Muscle of back (tissue), 11 donors: ENCODE results near the gene NTM. TPM values are rescaled to one million over a fixed set of nuclear protein-coding genes. Genes with fewer than 3 reads are reported as not detected.
A peak's percentile ranks its signal among the peaks of the same experiment; 100 is the strongest.

Experiments
- DNase-seq, 3 donors: peaks; one replicate each; pipeline versions ENCODE4 v3.0.0 to v3.0.0-alpha.2; 2013
- polyA plus RNA-seq, 10 donors: library from polyadenylated mRNA; unstranded; fragments of 120-200 nt; gene quantifications; one replicate each; pipeline ENCODE4 v1.2.1, GENCODE V29; 2013; ENCODE audit not compliant: insufficient read length in 10 of 10

Gene NTM
- polyA plus RNA-seq, 10 donors = 12.7 to 28.4 (median 21.0) TPM

DNA sequence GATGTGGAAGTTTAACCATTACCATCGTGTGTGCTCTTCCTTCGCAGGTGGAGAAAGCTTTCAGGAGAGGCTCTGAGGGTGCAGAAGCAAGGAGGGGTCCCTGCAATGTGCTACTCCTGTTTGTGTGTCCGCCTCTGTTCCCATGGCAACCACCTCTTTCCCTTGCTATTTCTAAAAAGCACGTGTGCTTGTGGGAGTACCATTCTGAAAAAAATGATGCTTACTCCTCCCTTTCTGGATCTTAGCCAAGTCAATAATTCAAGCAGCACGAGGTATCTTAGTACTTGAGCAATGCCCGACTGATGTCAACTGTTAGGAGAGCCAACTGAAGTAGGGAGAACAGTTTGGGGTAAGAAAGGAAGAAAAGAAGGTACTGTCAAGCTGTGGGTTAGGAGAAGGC, 628.7 kb downstream of the NTM start:
- DNase-seq = peak in 1 of 3 donors; percentile 37

GRCh38 chr11:131999955-132000354, 629.5 kb downstream of the NTM start:
- no peak for DNase-seq

GRCh38 chr11:132005887-132006286, 635.5 kb downstream of the NTM start:
- no peak for DNase-seq

GRCh38 chr11:132006884-132007580, 636.6 kb downstream of the NTM start:
- DNase-seq = no peak

- DNase-seq = no peak
These were observed 637.8 kb downstream of the NTM start for GRCh38 chr11:132008226-132008625.

- DNase-seq = no peak
These were observed 638.5 kb downstream of the NTM start for GRCh38 chr11:132008872-132009271.

GRCh38 chr11:132020001-132020400, 649.6 kb downstream of the NTM start:
- no peak for DNase-seq

DNA sequence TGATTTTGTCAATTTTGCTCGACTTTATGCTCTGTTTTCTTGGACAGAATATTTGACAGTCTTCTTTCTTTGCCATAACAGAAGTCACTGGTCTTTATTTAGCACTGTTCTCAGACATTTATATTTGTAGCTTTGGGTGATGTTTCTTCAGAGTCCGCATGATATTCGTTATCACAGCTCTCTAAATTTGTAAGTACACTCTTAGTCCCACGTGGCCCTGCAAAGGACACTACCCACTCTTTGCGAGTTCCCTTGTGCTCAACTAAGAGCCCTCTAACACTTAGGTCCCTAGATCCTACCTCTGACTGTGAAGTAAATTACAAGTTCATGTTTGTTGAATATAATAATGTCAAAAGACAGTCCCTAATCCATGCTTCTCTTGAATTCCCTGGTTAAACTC, 651.9 kb downstream of the NTM start:
- DNase-seq = no peak

DNA sequence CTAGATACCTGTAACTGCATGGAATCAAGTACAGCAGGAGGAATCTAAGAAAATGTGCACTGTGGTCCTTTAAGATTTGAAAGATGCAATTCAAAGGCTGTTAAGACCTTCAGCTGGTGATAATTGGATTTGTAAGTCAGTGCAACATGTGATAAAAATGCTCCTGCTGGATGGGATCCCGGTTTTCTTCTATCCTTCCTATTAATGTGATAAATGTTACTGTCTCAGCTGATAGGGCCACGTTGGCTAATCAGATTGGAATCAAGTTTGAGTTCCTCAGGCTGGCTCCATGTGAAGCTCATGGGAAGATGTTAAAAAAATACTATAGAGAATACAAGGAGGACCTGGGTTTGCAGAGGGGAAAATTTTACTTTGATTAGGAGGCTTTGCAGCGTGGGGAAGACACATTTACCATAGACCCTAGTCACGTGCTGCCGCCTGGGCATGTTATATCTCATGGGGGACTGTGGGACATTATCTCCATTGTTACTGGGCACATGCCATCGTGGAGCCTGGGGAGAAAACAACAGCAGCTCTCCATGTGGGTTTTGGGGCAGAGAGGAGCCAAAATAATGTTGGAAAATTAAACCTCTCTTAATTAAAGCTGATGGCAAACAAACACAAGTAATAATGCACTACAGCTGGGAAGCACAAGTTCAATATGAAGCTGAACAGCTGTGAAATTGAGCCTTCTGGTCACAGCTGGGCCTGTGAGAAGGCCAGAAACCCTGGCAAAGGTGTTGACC, 652.5 kb downstream of the NTM start:
- DNase-seq = peak in 2 of 3 donors; percentile 39 to 66

GRCh38 chr11:132024587-132025295, 654.3 kb downstream of the NTM start:
- DNase-seq = peak in 1 of 3 donors; percentile 61

- no peak for DNase-seq
These were observed 656.3 kb downstream of the NTM start for GRCh38 chr11:132026746-132027145.

DNA sequence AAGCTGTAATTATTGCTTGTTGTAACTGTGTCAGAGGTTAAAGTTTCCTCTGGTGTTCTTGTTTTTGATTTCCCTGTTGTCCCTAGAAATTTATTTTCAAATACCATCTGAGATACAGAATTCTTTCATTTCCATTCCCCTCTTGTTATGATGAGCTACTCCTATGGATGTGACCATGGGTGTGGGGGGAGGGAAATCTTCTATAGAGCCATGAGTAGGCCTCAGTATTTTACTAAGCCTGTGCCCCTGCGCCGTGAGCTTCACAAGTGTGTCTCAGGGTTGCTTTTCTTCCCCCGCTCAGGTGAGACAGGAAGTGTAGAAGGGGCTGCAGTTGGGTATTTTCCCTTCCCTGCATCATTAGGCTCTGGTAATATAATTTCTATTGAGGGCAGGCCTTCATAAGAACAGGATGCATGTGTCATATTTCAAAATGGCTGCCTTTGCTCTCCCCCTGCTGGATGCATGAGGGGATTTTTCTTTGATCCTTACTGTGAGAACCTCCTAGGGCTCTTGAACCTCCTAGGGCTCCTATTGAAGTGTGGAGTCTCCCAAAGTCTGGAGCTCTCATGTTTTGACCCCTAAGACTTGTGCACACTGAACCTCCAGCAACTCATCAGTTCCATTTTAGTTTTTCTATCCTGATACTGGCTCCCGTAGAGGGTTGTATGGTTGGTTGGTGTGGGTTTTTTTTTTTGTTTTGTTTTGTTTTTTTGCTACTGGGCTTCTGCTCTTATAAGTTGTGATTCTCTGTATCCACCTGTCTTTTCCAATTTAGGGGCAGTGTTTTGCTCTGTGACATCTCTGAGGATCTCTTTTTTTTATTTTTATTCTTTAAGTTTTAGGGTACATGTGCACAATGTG, 658.2 kb downstream of the NTM start:
- DNase-seq = peak; percentile 29 to 79 (median 38)

DNA sequence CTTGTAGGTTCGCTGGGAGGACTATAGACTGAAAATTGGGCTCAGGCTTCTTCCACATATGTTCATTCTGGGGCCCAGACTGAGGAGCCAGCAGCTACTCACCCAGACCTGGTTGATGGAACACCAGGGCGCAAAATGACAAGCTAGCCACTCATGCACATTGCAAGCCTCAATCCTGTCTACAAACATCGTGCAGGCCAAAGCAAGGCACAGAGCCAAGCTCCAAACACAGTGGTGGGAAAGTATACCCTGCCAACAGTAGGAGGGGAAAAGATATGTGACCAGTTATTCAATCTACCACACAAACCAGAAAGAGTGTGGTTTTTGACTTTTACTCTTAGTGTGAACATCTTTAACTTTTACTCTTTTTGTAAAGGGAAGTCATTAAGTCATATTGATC, 660.5 kb downstream of the NTM start:
- no peak for DNase-seq

GRCh38 chr11:132032555-132032954, 662.1 kb downstream of the NTM start:
- DNase-seq = peak; percentile 52 to 82 (median 68)

DNA sequence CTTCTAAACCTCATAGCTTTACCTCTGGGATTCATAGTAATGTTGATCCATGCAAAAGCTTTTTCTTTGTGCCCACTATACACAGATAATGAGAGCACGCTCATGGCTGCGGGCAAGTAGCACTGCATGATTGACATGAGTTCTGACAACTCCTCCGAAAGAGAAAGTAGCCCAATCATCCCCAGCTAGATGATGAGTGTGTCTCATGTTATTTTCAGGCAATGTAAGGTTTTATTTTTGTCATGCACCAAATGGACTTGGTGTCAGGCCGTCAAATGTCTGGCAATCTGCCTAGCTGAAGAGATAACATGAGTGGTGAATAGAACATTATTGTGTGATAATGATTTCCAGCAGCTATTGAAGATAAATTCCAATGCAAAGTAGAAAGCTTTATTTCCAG, 662.6 kb downstream of the NTM start:
- DNase-seq = no peak

DNA sequence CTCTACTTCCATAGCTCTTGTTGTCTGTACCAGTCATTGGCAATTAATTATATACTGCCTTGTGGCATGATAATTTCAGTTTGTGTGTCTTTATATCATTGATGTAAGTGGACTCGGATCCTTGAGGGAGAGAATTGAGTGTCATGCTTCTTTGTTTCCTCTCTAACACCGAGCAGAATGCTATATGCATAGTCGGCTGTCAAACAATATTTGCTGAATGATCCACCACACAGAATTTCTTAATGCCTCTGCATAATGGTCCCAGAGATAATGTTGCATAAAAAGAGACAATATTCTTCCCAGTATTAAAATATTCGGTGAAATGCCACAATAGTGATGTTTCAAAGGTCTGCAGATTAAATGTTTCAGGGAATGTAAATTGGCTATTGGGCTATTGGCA, 664.8 kb downstream of the NTM start:
- DNase-seq = no peak

DNA sequence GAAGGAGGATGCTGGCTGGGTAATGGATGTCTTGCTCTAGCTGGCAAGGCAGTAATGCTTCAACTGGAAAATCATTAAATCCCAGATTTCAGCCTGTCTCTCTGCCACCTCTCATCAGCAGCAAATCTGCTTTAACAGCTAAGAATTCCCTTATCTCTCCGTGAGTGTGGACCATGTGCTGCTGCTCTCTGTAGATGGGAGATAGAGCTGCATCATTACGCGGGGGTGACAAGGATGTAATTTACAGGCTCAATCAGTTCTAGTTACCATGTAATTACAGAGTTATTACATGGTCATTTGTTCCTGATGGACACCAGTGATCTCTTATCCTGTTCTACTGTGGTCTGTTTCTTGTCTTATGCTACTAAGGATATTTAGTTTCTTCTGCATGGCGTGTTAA, 665.4 kb downstream of the NTM start:
- no peak for DNase-seq

- no peak for DNase-seq
These were observed 665.8 kb downstream of the NTM start for GRCh38 chr11:132036220-132036619.

DNA sequence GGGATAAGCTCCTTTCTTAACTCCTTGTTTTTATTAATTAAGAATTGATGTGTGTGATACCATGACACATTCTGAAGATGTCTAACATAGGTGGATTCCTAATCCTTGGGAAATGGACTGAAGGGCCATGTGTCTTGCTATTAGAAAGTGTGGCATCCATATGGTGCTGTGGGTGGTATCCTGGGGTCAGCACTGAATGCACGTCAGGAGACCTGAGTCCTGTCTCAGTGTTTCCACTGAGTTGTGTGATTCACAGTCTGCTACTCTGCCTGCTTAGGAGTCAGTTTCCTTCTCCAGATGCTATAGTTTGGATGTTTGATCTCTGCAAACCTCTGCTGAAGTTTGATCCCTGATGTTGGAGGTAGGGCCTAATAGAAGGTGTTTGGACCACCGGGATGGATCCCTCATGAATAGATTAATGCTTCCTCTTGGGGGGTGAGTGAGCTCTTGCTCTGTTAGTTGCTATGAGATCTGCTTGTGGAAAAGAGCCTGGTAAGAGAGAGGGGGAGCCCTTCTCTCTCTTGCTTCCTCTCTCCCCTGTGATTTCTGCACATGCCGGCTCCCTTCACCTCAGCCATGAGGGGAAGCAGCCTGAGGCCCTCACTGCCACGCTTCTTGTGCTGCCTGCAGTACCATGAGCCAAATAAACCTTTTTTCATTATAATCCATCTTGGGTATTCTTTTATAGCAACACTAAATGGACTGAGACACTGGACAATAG, 666.5 kb downstream of the NTM start:
- DNase-seq = no peak

GRCh38 chr11:132037467-132037862, 667.0 kb downstream of the NTM start:
- no peak for DNase-seq

DNA sequence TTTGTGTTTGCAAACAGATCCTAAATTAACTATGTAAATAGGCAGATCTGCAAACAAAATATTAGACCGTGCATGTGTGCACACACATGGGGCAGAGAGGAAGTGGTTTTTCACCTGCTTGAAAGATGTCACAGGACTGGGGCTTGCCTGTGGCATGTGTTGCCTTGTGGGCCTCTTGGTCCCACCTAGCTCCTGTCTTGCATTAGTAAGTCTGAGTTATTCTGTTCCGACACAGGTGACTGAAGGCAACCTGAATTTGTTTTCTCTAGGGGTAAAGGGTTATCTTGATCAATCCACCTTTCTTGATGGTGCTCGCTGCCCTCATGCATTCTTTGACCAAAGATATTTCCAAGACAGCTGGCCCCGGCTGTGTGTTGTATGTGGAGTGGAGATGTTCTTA, 667.5 kb downstream of the NTM start:
- no peak for DNase-seq
